AG04450 (cell line): ENCODE results near the gene RHEX. TPM values are rescaled to one million over a fixed set of nuclear protein-coding genes. Genes with fewer than 3 reads are reported as not detected.

ENCODE experiments used
- CTCF ChIA-PET: fragments of 300-600, 350-600 bp; formaldehyde crosslinking; extraction: SDS; loops from one replicate; lab custom pipeline; 2022; ENCODE audit warnings: antibody characterized with exemption, inconsistent platforms; lab: Charles Lee
- POLR2A ChIA-PET: fragments of 350-600 bp; formaldehyde crosslinking; extraction: SDS; loops from one replicate; lab custom pipeline; 2021; ENCODE audit warnings: antibody characterized with exemption, inconsistent platforms; lab: Yijun Ruan, JAX
- DNase-seq: peaks from one replicate; pipeline ENCODE4 v3.0.0-alpha.2; 2011; ENCODE audit warnings: low read depth, low spot score
- H3K27ac ChIP-seq: one replicate; pipeline ENCODE4 v1.5.1; 2012; ENCODE audit warnings: low read depth, low read length, control low read depth
- H3K27me3 ChIP-seq: one replicate; pipeline ENCODE4 v1.6.0; 2012; ENCODE audit warnings: low read length; ENCODE audit not compliant: control insufficient read depth, insufficient read depth
- H3K4me3 ChIP-seq: 2 replicates; pipeline ENCODE4 v1.5.1; 2011; ENCODE audit warnings: mild to moderate bottlenecking, low read depth, low read length, control low read depth
- H3K9me3 ChIP-seq: 2 replicates; pipeline ENCODE4 v1.5.1; 2012; ENCODE audit warnings: low read length; ENCODE audit not compliant: control insufficient read depth, insufficient read depth
- CTCF ChIP-seq: IDR thresholded peaks from 2 replicates; pipeline ENCODE4 v1.5.1; 2011; ENCODE audit warnings: low read depth, low read length, control low read depth, inconsistent platforms
- polyA plus RNA-seq: library from polyadenylated mRNA; depleted of rRNA; stranded (reverse); fragments of >200 nt; gene quantifications from 2 replicates; pipeline ENCODE4 v1.2.3, GENCODE V29; 2011

Gene RHEX
- polyA plus RNA-seq, 1 experiment: not detected

DNA sequence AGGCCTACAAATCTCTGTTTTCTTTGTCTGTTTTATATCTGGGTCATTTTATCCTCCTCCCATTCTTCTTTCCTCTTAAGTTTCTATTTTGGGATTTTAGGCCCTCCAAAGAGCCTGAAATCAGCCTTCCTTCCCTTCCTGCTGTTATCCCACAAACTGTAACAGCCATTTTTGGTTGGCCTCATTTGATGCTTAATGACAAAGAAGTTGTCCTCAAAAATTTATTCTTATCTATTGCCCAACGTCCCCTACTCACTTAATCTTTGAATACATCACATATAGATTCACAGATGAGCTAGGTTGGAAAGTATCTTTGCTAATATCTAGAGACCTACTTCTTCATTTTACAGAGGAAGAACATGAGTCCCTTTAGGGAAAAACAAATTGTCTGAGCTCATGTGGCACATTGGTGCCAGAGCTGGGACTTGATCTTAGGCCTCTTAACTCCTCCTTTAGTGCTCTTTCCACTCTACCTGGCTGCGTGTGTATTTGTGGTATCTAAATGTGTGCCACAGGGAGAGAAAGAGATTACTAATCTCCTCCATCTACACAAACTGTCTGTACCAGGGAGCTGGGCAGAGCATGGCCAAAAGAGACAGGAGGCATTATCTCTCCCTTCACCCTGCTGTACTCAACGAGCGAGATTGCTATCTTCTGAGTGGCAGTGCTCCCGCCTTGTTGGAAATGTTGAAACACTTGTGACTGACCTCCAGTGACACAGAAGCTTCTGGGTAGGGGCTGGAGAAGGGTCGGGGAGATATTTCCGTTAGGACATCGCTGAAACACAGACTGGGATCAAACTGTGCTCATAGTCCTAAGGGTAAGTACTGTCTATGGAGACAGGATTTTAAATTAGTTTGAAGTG lies 30.1 kb downstream of the RHEX start:
- POLR2A ChIA-PET: no interaction called here

GRCh38 chr1:206083750-206084149 lies 30.8 kb downstream of the RHEX start:
- H3K27me3 ChIP-seq: peaks cover 44% of the 10 kb centered on the region
- no peak overlapping the region for H3K4me3 ChIP-seq
- ChIA-PET POLR2A (no interaction called here), CTCF (interaction anchor here (1.0 kb wide), 1 partner anchor 106 kb away, joined by 4 read pairs; no protein-coding TSS in a partner anchor)
- TF ChIP-seq CTCF: no peak
- H3K27ac ChIP-seq: no peak overlapping the region
- no peak for DNase-seq
- no peaks in the 10 kb centered on the region for H3K9me3 ChIP-seq

More for the DNA sequence above, 30.1 kb downstream of the RHEX start:
- no peak for TF ChIP-seq CTCF
- H3K4me3 ChIP-seq: no peak overlapping the region
- peaks cover 42% of the 10 kb centered on the region for H3K27me3 ChIP-seq
- no peak for DNase-seq
- CTCF ChIA-PET: interaction anchor here (1.1 kb wide), 1 partner anchor 106 kb away, joined by 3 read pairs; no protein-coding TSS in a partner anchor
- H3K27ac ChIP-seq: no peak overlapping the region
- no peaks in the 10 kb centered on the region for H3K9me3 ChIP-seq

DNA sequence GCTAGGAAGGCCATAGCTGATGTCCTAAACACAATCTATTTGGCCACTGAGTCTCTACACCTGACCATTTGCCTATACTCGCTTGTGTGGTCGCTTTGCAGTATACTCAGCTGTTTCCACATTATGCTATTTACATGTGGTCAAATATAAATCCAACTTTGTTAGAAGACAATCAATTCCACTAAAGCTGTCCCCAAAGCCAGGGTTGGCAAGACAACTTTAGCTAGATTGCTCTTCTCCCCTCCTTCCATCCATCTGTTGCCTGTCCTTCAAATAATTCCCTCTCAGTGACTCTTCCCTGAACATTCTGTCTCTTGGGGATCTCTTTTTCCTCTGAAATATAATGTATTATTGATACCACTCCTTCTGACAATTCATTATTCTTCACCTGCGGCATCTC lies 34.1 kb downstream of the RHEX start:
- Histone ChIP-seq H3K9me3 (no peaks in the 10 kb centered on the region), H3K27ac (no peak overlapping the region), H3K4me3 (no peak overlapping the region), H3K27me3 (peaks cover 33% of the 10 kb centered on the region)
- POLR2A ChIA-PET: no interaction called here
- CTCF ChIA-PET: no interaction called here
- no peak for DNase-seq
- TF ChIP-seq CTCF: no peak

DNA sequence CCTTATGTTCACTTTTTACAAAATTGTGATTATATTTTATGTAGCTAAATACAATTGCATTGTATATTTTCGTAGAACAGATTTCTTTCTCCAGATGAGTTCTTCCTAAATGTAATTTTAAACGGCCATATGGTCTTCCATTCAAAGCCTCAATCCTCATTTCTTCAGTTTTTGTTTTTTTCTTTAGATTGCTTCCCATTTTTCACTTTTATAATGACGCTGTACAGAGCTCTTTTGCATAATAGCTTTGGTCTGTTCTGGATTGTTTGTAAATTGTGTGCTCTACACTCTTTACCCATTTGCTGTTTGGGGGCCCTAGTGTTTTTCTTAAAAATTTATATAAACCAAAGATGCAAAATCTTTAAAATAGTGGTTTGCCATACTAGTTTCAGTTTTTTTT lies 36.4 kb downstream of the RHEX start:
- ChIA-PET CTCF (interaction anchor here (0.6 to 1.4 kb wide), 3 partner anchors 17 to 112 kb away, joined by 3 to 4 read pairs (median 3); no protein-coding TSS in a partner anchor), POLR2A (no interaction called here)
- Histone ChIP-seq H3K27ac (no peak overlapping the region), H3K9me3 (no peaks in the 10 kb centered on the region), H3K4me3 (no peak overlapping the region), H3K27me3 (peaks cover 32% of the 10 kb centered on the region)
- DNase-seq: no peak
- no peak for TF ChIP-seq CTCF

DNA sequence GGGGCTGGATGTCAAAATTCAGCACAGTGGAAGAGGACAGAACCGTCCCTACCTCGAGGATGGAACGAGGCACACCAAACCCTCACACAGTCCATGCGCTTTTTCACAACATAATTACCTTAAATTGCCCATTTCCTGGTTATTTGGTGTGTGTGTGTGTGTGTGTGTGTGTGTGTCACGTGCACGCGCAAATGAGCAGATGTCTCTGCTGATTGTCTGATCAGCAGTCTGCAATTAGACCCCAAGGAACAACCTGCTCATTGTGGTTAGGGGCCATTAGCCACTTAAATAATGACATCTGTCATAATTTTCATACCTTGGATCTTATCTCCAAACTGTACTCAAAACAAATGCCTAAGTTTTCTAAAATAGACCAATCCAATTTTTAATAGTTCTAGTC lies 41.1 kb downstream of the RHEX start:
- POLR2A ChIA-PET: no interaction called here
- Histone ChIP-seq H3K4me3 (no peak overlapping the region), H3K27ac (no peak overlapping the region), H3K9me3 (no peaks in the 10 kb centered on the region), H3K27me3 (peaks cover 30% of the 10 kb centered on the region)
- no peak for DNase-seq
- CTCF ChIA-PET: interaction anchor here (3.0 kb wide), 1 partner anchor 12 kb away, joined by 9 read pairs; no protein-coding TSS in a partner anchor
- no peak for TF ChIP-seq CTCF
